IMR-90 (cell line): ENCODE data around the gene LAMA3. TPM values are rescaled to one million over a fixed set of nuclear protein-coding genes. Genes with fewer than 3 reads are reported as not detected.

Experiments
- ATAC-seq: fragments of 200-7000 bp; cut with Tn5 transposase; 2 replicates; pipeline ENCODE4 v1.9.1; 2020; ENCODE audit warnings: low read depth, mild to moderate bottlenecking, moderate library complexity
- BruUV-seq: library from RNA; stranded (reverse); fragments of 400-500 nt; replicated peaks from 2 replicates; lab custom pipeline; 2021; lab: Mats Ljungman, UMichigan
- CTCF ChIA-PET: fragments of 300-600 bp; formaldehyde crosslinking; extraction: SDS; loops from one replicate; lab custom pipeline; 2021; ENCODE audit warnings: antibody characterized with exemption; lab: Yijun Ruan, JAX
- POLR2A ChIA-PET: fragments of 300-600 bp; sonication (Branson Sonifier 250); formaldehyde crosslinking; loops from one replicate; lab custom pipeline; 2022; ENCODE audit warnings: antibody characterized with exemption; ENCODE audit not compliant: unreplicated experiment; lab: Charles Lee
- DNase-seq: peaks from one replicate; pipeline ENCODE4 v3.0.0; 2013
- H2AFZ ChIP-seq: replicated peaks from 2 replicates; pipeline ENCODE3; 2013; ENCODE audit warnings: low read length, mild to moderate bottlenecking; ENCODE audit not compliant: poor library complexity
- H2AK5ac ChIP-seq: 2 replicates; pipeline ENCODE4 v1.6.1; 2013; ENCODE audit warnings: low read depth, low read length, inconsistent platforms
- H2AK9ac ChIP-seq: replicated peaks from 2 replicates; pipeline ENCODE3; 2013; ENCODE audit warnings: mild to moderate bottlenecking, low read depth, low read length, moderate library complexity; ENCODE audit not compliant: poor library complexity
- H2BK120ac ChIP-seq: 2 replicates; pipeline ENCODE4 v1.6.1; 2013; ENCODE audit warnings: low read depth, low read length, inconsistent platforms
- H2BK15ac ChIP-seq: 3 replicates; pipeline ENCODE4 v1.6.1; 2013; ENCODE audit warnings: low read depth, low read length, inconsistent platforms
- H2BK20ac ChIP-seq: 2 replicates; pipeline ENCODE4 v1.6.1; 2013; ENCODE audit warnings: low read depth, mild to moderate bottlenecking, inconsistent platforms, low read length, moderate library complexity
- H2BK5ac ChIP-seq: 2 replicates; pipeline ENCODE4 v1.6.1; 2013; ENCODE audit warnings: mild to moderate bottlenecking, low read depth, low read length, inconsistent platforms; ENCODE audit not compliant: poor library complexity, severe bottlenecking
- H3K14ac ChIP-seq: replicated peaks from 2 replicates; pipeline ENCODE4 v1.6.1; 2013; ENCODE audit warnings: low read depth, low read length, inconsistent platforms
- H3K18ac ChIP-seq: 2 replicates; pipeline ENCODE4 v1.6.1; 2013; ENCODE audit warnings: low read depth, low read length, control low read depth
- H3K23ac ChIP-seq: 2 replicates; pipeline ENCODE4 v1.6.1; 2013; ENCODE audit warnings: low read depth, low read length, inconsistent platforms
- H3K27ac ChIP-seq: 2 replicates; pipeline ENCODE4 v1.5.1; 2013; ENCODE audit warnings: mild to moderate bottlenecking, control low read depth, low read length; ENCODE audit not compliant: insufficient read depth
- H3K27me3 ChIP-seq: 2 replicates; pipeline ENCODE4 v1.6.1; 2013; ENCODE audit warnings: low read length; ENCODE audit not compliant: control insufficient read depth, insufficient read depth
- H3K36me3 ChIP-seq: 2 replicates; pipeline ENCODE4 v1.6.1; 2013; ENCODE audit warnings: low read length, mixed read lengths; ENCODE audit not compliant: control insufficient read depth, insufficient read depth
- H3K4ac ChIP-seq: 2 replicates; pipeline ENCODE4 v1.6.1; 2013; ENCODE audit warnings: low read depth, low read length, inconsistent platforms
- H3K4me1 ChIP-seq: 2 replicates; pipeline ENCODE4 v1.6.1; 2013; ENCODE audit warnings: low read length, mixed read lengths; ENCODE audit not compliant: control insufficient read depth, insufficient read depth
- H3K4me2 ChIP-seq: 2 replicates; pipeline ENCODE4 v1.6.1; 2013; ENCODE audit warnings: low read depth, mild to moderate bottlenecking, control low read depth, low read length, moderate library complexity
- H3K4me3 ChIP-seq: 2 replicates; pipeline ENCODE4 v1.5.1; 2013; ENCODE audit warnings: low read depth, mild to moderate bottlenecking, control low read depth, low read length, moderate library complexity; ENCODE audit not compliant: insufficient read depth
- H3K56ac ChIP-seq: 2 replicates; pipeline ENCODE4 v1.6.1; 2013; ENCODE audit warnings: low read length, inconsistent platforms; ENCODE audit not compliant: insufficient read depth; ENCODE audit errors: extremely low read depth
- H3K79me1 ChIP-seq, 2 experiments: 2 replicates each; pipeline ENCODE4 v1.6.1; 2013; ENCODE audit warnings: low read length in 2 of 2, inconsistent platforms in 1 of 2, low read depth in 1 of 2
- H3K9ac ChIP-seq: 2 replicates; pipeline ENCODE4 v1.6.1; 2013; ENCODE audit warnings: low read depth, low read length, control low read depth
- H3K9me1 ChIP-seq: 2 replicates; pipeline ENCODE4 v1.6.1; 2013; ENCODE audit warnings: low read length, inconsistent platforms; ENCODE audit not compliant: insufficient read depth
- H3K9me3 ChIP-seq: 2 replicates; pipeline ENCODE4 v1.6.1; 2013; ENCODE audit warnings: low read length; ENCODE audit not compliant: control insufficient read depth, insufficient read depth
- H4K20me1 ChIP-seq: 2 replicates; pipeline ENCODE4 v1.6.1; 2013; ENCODE audit warnings: low read length, inconsistent platforms; ENCODE audit not compliant: insufficient read depth
- H4K5ac ChIP-seq: 2 replicates; pipeline ENCODE4 v1.6.1; 2013; ENCODE audit warnings: mild to moderate bottlenecking, low read depth, low read length, control low read depth
- H4K8ac ChIP-seq, 2 experiments: 2 replicates each; pipeline ENCODE4 v1.6.1; 2013; ENCODE audit warnings: low read depth in 2 of 2, low read length in 2 of 2, control low read depth in 1 of 2, inconsistent platforms in 1 of 2
- H4K91ac ChIP-seq: 2 replicates; pipeline ENCODE4 v1.6.1; 2013; ENCODE audit warnings: low read depth, low read length, inconsistent platforms; ENCODE audit not compliant: insufficient read depth
- CEBPB ChIP-seq: IDR thresholded peaks from 2 replicates; pipeline ENCODE4 v1.6.1; 2012; ENCODE audit warnings: low read depth, low read length, improper control_type of control experiment
- CHD1 ChIP-seq: IDR thresholded peaks from 2 replicates; pipeline ENCODE4 v1.6.1; 2012; ENCODE audit warnings: low read depth, low read length, improper control_type of control experiment
- FOS ChIP-seq: fragments of 150-350 bp; IDR thresholded peaks from 2 replicates; pipeline ENCODE4 v1.6.1; 2016; ENCODE audit warnings: low read depth, low read length
- MAFK ChIP-seq: IDR thresholded peaks from 2 replicates; pipeline ENCODE4 v1.6.1; 2012; ENCODE audit warnings: low read depth, low read length, improper control_type of control experiment
- MAZ ChIP-seq: IDR thresholded peaks from 2 replicates; pipeline ENCODE4 v1.6.1; 2012; ENCODE audit warnings: low read depth, mild to moderate bottlenecking, low read length, improper control_type of control experiment, moderate library complexity, borderline replicate concordance
- MXI1 ChIP-seq: IDR thresholded peaks from 2 replicates; pipeline ENCODE4 v1.6.1; 2012; ENCODE audit warnings: low read depth, mild to moderate bottlenecking, low read length, moderate library complexity, borderline replicate concordance
- NFE2L2 ChIP-seq: fragments of 150-350 bp; IDR thresholded peaks from 2 replicates; pipeline ENCODE4 v1.6.1; 2016; ENCODE audit warnings: low read depth, mild to moderate bottlenecking, low read length
- RAD21 ChIP-seq: IDR thresholded peaks from 2 replicates; pipeline ENCODE4 v1.6.1; 2012; ENCODE audit warnings: low read length, improper control_type of control experiment
- WGBS, 2 experiments: methylation state at CpG; one replicate each; pipeline versions ENCODE4 v1.1.5 to v1.1.7; 2013; ENCODE audit warnings: missing lambda C conversion rate in 2 of 2; ENCODE audit not compliant: insufficient read length in 1 of 2; ENCODE audit errors: extremely low coverage in 2 of 2; 5-methylcytosine and 5-hydroxymethylcytosine counted together
- dilution Hi-C: fragments of 300-500 bp; cut with HindIII; formaldehyde crosslinking; loops from one replicate; pipeline ENCODE4 v1.14.3; 2018; ENCODE audit warnings: low sequenced_read_pairs; ENCODE audit not compliant: unreplicated experiment
- in situ Hi-C: fragments of 300-500 bp; cut with MboI; formaldehyde crosslinking; loops from 3 replicates; pipeline ENCODE4 v1.14.3; 2019; ENCODE audit warnings: low sequenced_read_pairs, inconsistent platforms, mixed read lengths
- intact Hi-C: fragments of 100-400 bp; cut with micrococcal nuclease; formaldehyde crosslinking; loops from 2 replicates; pipeline ENCODE4 v1.10.0; 2022
- polyA plus RNA-seq, 3 experiments: library from polyadenylated mRNA; depleted of rRNA; stranded (reverse); fragments of >200 nt; gene quantifications; 2 replicates each; pipeline ENCODE4 v1.2.3, GENCODE V29; 2012; ENCODE audit warnings: low replicate concordance in 1 of 3
- total RNA-seq: library from RNA; depleted of rRNA; stranded (reverse); fragments of >200 nt; gene quantifications from 2 replicates; pipeline ENCODE4 v1.2.3, GENCODE V29; 2012
- TF ChIP-seq, protein P1 (sequence below): fragments of 150-350 bp; IDR thresholded peaks from 2 replicates; pipeline ENCODE4 v1.6.1; 2017; ENCODE audit warnings: mild to moderate bottlenecking, antibody characterized with exemption, low read length, low read depth
- TF ChIP-seq, protein P2 (sequence below): conservative IDR thresholded peaks from 2 replicates; pipeline ENCODE4 v1.5.1; 2012; ENCODE audit warnings: mild to moderate bottlenecking, low read depth, low read length, improper control_type of control experiment

Gene LAMA3
- total and polyA plus RNA-seq, 2 of the 4 experiments (the other 2 are of a cell fraction) = 0.18 to 0.19 TPM

- no peak overlapping the region for H4K91ac ChIP-seq
- no peak overlapping the region for H3K56ac ChIP-seq
- peaks cover 3% of the 10 kb centered on the region; the same call in 1 of the 2 replicates for H3K27me3 ChIP-seq
- no peak overlapping the region for H3K23ac ChIP-seq
- H3K9ac ChIP-seq = no peak overlapping the region
- no peaks in the 10 kb centered on the region; the same call in 1 of the 2 replicates for H3K4me1 ChIP-seq
- no peak overlapping the region for H3K18ac ChIP-seq
- no peaks in the 10 kb centered on the region for H3K79me1 ChIP-seq
- no TSS peak for BruUV-seq
- ATAC-seq (no peak), DNase-seq (no peak)
- no peak overlapping the region for H3K27ac ChIP-seq
- H4K5ac ChIP-seq = no peak overlapping the region
- ChIA-PET POLR2A (no interaction called here), CTCF (no interaction called here)
- no peak overlapping the region for H3K14ac ChIP-seq
- H2AK5ac ChIP-seq = no peak overlapping the region
- intact Hi-C loops = no loop called here
- H2AK9ac ChIP-seq = no peak overlapping the region
- no peaks in the 10 kb centered on the region for H3K9me3 ChIP-seq
- TF ChIP-seq CHD1 (no peak), MAZ (no peak), FOS (no peak), MXI1 (no peak), NFE2L2 (no peak), MAFK (no peak), CEBPB (no peak), RAD21 (no peak)
- TF ChIP-seq, protein P1, sequence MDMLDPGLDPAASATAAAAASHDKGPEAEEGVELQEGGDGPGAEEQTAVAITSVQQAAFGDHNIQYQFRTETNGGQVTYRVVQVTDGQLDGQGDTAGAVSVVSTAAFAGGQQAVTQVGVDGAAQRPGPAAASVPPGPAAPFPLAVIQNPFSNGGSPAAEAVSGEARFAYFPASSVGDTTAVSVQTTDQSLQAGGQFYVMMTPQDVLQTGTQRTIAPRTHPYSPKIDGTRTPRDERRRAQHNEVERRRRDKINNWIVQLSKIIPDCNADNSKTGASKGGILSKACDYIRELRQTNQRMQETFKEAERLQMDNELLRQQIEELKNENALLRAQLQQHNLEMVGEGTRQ = no peak
- TF ChIP-seq, protein P2, sequence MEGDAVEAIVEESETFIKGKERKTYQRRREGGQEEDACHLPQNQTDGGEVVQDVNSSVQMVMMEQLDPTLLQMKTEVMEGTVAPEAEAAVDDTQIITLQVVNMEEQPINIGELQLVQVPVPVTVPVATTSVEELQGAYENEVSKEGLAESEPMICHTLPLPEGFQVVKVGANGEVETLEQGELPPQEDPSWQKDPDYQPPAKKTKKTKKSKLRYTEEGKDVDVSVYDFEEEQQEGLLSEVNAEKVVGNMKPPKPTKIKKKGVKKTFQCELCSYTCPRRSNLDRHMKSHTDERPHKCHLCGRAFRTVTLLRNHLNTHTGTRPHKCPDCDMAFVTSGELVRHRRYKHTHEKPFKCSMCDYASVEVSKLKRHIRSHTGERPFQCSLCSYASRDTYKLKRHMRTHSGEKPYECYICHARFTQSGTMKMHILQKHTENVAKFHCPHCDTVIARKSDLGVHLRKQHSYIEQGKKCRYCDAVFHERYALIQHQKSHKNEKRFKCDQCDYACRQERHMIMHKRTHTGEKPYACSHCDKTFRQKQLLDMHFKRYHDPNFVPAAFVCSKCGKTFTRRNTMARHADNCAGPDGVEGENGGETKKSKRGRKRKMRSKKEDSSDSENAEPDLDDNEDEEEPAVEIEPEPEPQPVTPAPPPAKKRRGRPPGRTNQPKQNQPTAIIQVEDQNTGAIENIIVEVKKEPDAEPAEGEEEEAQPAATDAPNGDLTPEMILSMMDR = no peak
- no peak overlapping the region for H2BK120ac ChIP-seq
- H3K4ac ChIP-seq = no peak overlapping the region
- H3K4me2 ChIP-seq = no peak overlapping the region
- in situ Hi-C loops = no loop called here
- H2BK20ac ChIP-seq = no peak overlapping the region
- H4K8ac ChIP-seq = no peak overlapping the region
- WGBS, 2 experiments = no CpG with 5 or more reads among the region's 1 CpG
- dilution Hi-C loops = no loop called here
- H2BK5ac ChIP-seq = no peak overlapping the region
- no peak overlapping the region for H3K4me3 ChIP-seq
- no peaks in the 10 kb centered on the region for H3K36me3 ChIP-seq
- H3K9me1 ChIP-seq = no peaks in the 10 kb centered on the region
- H2BK15ac ChIP-seq = no peak overlapping the region
- H2AFZ ChIP-seq = no peak overlapping the region
- H4K20me1 ChIP-seq = no peaks in the 10 kb centered on the region
Observed at GRCh38 chr18:23793051-23793450, 103.8 kb downstream of the LAMA3 start.
